SK-N-SH treated with all-trans-retinoic acid at 6 μM for 48 hours (cell line): ENCODE data around the gene CNTNAP2.

ENCODE experiments used
- ARNTL ChIP-seq: fragments of 450-650 bp; formaldehyde crosslinking; IDR thresholded peaks from 2 replicates; pipeline ENCODE4 v1.5.0; 2020; ENCODE audit warnings: low read depth, mild to moderate bottlenecking, moderate library complexity, borderline replicate concordance
- OSR1 ChIP-seq: fragments of 250-450 bp; sonication (Bioruptor Pico); IDR thresholded peaks from 2 replicates; pipeline ENCODE4 v1.8.0; 2022; ENCODE audit warnings: moderate library complexity, mild to moderate bottlenecking, inconsistent platforms
- ZC3H10 ChIP-seq: fragments of 250-450 bp; sonication (Bioruptor Pico); IDR thresholded peaks from 2 replicates; pipeline ENCODE4 v1.5.1; 2021; ENCODE audit warnings: mild to moderate bottlenecking, moderate library complexity
- ZFP3 ChIP-seq: fragments of 250-450 bp; sonication (Bioruptor Pico); IDR thresholded peaks from 2 replicates; pipeline ENCODE4 v1.5.0; 2020; ENCODE audit warnings: mild to moderate bottlenecking, moderate library complexity

DNA sequence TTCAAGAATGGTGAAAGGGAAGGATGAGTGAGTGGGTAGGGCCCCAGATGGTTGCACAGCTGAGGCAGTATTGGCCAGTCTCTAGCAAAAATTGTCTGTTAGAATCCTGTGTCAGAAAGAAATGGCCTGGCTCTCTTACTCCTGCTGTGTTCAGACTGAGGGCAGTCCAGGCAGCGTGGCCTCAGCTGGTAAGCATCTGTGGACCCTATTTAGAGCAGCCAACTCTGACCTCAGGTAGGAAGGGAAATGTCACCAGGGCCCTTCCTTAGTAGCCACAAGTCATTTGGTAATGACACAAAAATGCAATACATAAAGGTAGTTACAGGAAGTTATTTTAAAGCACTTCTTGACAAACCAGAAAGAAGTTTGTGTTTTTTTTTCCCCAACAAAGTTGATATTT lies 1194.7 kb downstream of the CNTNAP2 start:
- no peak for TF ChIP-seq ZC3H10 (CRISPR knock-in tag)
- TF ChIP-seq ZFP3 (CRISPR knock-in tag): no peak
- TF ChIP-seq OSR1 (CRISPR knock-in tag): no peak
- TF ChIP-seq ARNTL (CRISPR knock-in tag): no peak
